ENCODE results near the gene PLEKHA4. TPM values are rescaled to one million over a fixed set of nuclear protein-coding genes. Genes with fewer than 3 reads are reported as not detected.

Gene PLEKHA4
- total RNA-seq, 4 donors from 2014 or later, result 2.8 to 5.1 (median 5.0) TPM

- H3K4me3 ChIP-seq, result no peak overlapping the region
- H3K27ac ChIP-seq, result no peak overlapping the region
- no peak for DNase-seq (ENCODE audit: low spot score in 2 of 2)
- peaks cover 3% of the 10 kb centered on the region for H3K36me3 ChIP-seq
- H3K4me1 ChIP-seq, result peaks cover 16% of the 10 kb centered on the region
- H3K9me3 ChIP-seq, result no peaks in the 10 kb centered on the region
- TF ChIP-seq CTCF (IDR thresholded peaks at IDR 0.05) (no peak), EP300 (IDR thresholded peaks at IDR 0.05) (no peak), POLR2AphosphoS5 (IDR thresholded peaks at IDR 0.05) (no peak)
- 91% methylated on average over 14 of the region's 16 CpGs for WGBS
- H3K27me3 ChIP-seq, result no peaks in the 10 kb centered on the region
Measured at GRCh38 chr19:48841047-48841446, 27.4 kb downstream of the PLEKHA4 start.

DNA sequence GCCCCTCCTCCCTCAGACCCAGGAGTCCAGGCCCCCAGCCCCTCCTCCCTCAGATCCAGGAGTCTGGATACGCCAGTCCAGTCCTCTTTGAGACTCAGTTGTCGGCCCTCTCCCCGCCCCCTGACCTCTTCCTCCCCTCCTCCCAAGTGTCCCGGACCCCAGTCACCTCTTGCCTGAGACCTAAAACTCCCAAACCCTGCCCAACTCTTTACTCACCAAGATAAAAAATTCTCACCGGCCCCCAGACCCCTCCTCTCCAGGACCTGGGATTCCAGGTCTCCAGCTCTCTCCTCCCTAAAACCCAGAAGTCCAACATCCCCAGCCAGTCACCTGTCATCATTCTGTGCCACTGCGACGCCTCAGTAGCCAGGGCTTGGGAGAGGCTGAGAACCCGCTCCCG, 30.7 kb downstream of the PLEKHA4 start:
- Histone ChIP-seq H3K27ac (peak overlapping the region; percentile 20), H3K4me3 (no peak overlapping the region), H3K4me1 (peaks cover 24% of the 10 kb centered on the region), H3K36me3 (no peaks in the 10 kb centered on the region), H3K27me3 (no peaks in the 10 kb centered on the region), H3K9me3 (no peaks in the 10 kb centered on the region)
- TF ChIP-seq CTCF (IDR thresholded peaks at IDR 0.05) (no peak), POLR2AphosphoS5 (IDR thresholded peaks at IDR 0.05) (no peak), EP300 (IDR thresholded peaks at IDR 0.05) (no peak), POLR2A (IDR thresholded peaks at IDR 0.05) (no peak)
- no peak for DNase-seq (ENCODE audit: low spot score in 2 of 2)
- WGBS, result 82% methylated on average over 9 of the region's 9 CpGs

GRCh38 chr19:48837051-48837524, 31.3 kb downstream of the PLEKHA4 start:
- TF ChIP-seq EP300 (IDR thresholded peaks at IDR 0.05) (no peak), CTCF (IDR thresholded peaks at IDR 0.05) (no peak), POLR2A (IDR thresholded peaks at IDR 0.05) (no peak), POLR2AphosphoS5 (IDR thresholded peaks at IDR 0.05) (no peak)
- Histone ChIP-seq H3K4me1 (peaks cover 24% of the 10 kb centered on the region), H3K9me3 (no peaks in the 10 kb centered on the region), H3K4me3 (peak overlapping the region; percentile 47), H3K27ac (peak overlapping the region; percentile 20), H3K36me3 (no peaks in the 10 kb centered on the region), H3K27me3 (no peaks in the 10 kb centered on the region)
- DNase-seq (ENCODE audit: low spot score in 2 of 2), result peak; percentile 92 to 94
- 6% methylated on average over 15 of the region's 29 CpGs for WGBS

GRCh38 chr19:48836089-48837017, 32.1 kb downstream of the PLEKHA4 start, which contains the start of gene HSD17B14:
HSD17B14 (minus strand) TSS chr19:48836491; CDS start chr19:48836411, 80 bp downstream.
- Histone ChIP-seq H3K27me3 (no peaks in the 10 kb centered on the region), H3K4me3 (peak within 1 kb of the TSS; percentile 47), H3K9me3 (no peaks in the 10 kb centered on the region), H3K4me1 (peaks cover 24% of the 10 kb centered on the region), H3K27ac (peak within 1 kb of the TSS; percentile 71), H3K36me3 (peaks cover 6% of the 10 kb centered on the region)
- 14% methylated on average over 35 of the region's 35 CpGs for WGBS
- TF ChIP-seq EP300 (IDR thresholded peaks at IDR 0.05) (no peak), CTCF (IDR thresholded peaks at IDR 0.05) (no peak), POLR2AphosphoS5 (IDR thresholded peaks at IDR 0.05) (no peak), POLR2A (IDR thresholded peaks at IDR 0.05) (no peak)
- DNase-seq (ENCODE audit: low spot score in 2 of 2), result peak; percentile 74 to 83

DNA sequence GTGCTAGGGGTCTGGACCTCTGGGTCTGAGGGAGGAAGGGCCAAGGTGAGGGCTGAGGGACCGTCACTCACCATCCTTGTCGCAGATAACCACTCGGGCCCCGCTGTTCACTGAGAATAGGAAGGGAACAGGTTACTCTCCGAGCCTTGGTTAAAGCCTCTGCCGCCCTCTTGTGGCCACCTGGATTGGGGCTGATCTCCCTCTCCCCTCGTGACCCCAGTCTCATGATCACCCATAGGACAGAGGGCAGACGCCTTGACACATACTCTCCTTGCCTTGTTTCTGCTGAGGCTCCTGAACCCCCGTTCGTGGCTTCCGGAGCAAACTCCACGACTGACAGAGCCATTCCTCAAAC, 32.7 kb downstream of the PLEKHA4 start:
- Histone ChIP-seq H3K4me3 (peak overlapping the region; percentile 47), H3K27ac (peak overlapping the region; percentile 71), H3K36me3 (peaks cover 8% of the 10 kb centered on the region), H3K4me1 (peaks cover 24% of the 10 kb centered on the region), H3K9me3 (no peaks in the 10 kb centered on the region), H3K27me3 (no peaks in the 10 kb centered on the region)
- DNase-seq (ENCODE audit: low spot score in 2 of 2), result peak; percentile 98
- 13% methylated on average over 12 of the region's 12 CpGs for WGBS
- no peak for TF ChIP-seq EP300 (IDR thresholded peaks at IDR 0.05)
- TF ChIP-seq POLR2AphosphoS5 (IDR thresholded peaks at IDR 0.05), result peak in 2 of 3 donors; percentile 42 to 75
- TF ChIP-seq POLR2A (IDR thresholded peaks at IDR 0.05), result peak in 1 of 2 donors; percentile 28
- TF ChIP-seq CTCF (IDR thresholded peaks at IDR 0.05), result peak; percentile 85 to 96

Data from suprapubic skin (tissue), 4 donors.